Uterus (tissue), 2 donors: ENCODE measurements around the gene UNC13B.

Experiments used
- CTCF ChIP-seq, 4 experiments: fragments of 200-600 bp in 2 of 4; fragments of 450-650 bp in 2 of 4; sonication (generic) in 2 of 4; IDR thresholded peaks; one replicate each; pipeline ENCODE4 v1.5.1; 2016 to 2019; ENCODE audit warnings: antibody characterized with exemption in 4 of 4, mild to moderate bottlenecking in 2 of 4, moderate library complexity in 1 of 4
- POLR2A ChIP-seq, 2 donors: fragments of 450-650 bp; IDR thresholded peaks; one replicate each; pipeline ENCODE4 v1.6.1; 2016; ENCODE audit warnings: antibody characterized with exemption in 2 of 2, mild to moderate bottlenecking in 1 of 2, moderate library complexity in 1 of 2

DNA sequence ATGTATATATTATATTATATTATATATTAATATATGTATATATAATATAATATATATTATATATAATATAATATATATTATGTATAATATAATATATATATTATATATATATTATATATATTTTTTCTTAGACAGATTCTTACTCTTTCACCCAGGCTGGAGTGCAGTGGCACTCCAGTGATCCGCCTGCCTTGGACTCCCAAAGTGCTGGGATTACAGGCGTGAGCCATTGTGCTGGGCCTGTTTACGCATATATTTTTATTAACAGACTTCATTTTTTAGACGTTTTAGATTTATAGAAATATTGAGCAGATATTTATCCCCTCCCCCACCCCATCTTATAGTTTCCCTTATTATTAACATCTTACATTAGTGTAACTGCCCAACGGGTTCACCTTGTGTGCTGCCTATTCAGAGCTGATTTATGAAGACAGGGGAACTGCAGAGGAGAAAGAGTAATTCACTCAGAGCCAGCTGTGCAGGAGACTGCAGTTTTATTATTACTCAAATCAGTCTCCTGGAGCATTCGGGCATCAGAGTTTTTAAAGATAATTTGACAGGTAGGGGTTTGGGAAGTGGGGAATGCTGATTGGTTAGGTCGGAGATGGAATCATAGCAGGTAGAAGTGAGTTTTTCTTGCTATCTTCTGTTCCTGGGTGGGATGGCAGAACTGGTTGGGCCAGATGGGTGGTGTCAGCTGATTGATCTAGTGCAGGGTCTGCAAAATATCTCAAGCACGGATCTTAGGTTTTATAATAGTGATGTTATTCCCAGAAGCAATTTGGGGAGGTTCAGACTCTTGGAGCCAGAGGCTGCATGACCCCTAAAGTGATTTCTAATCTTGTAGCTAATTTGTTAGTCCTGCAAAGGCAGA lies 93.4 kb downstream of the UNC13B start:
- TF ChIP-seq CTCF (IDR thresholded peaks at IDR 0.05) (no peak), POLR2A (IDR thresholded peaks at IDR 0.05) (no peak)
